UCSD-AML1 (cell line): ENCODE results near the gene LRRC27.
"Not testable (repeated sequence)": the region's sequence is repeated elsewhere in the genome, so short reads cannot be mapped to it uniquely, and the experiment has no call there.

Source experiments
- DNase-seq: peaks from one replicate; lab custom pipeline; 2025; ENCODE audit not compliant: unreplicated experiment; lab: John Stamatoyannopoulos, UW

LRRC27 gene

GRCh38 chr10:132372516-132373095 is 40.6 kb downstream of the LRRC27 start:
- no peak for DNase-seq

GRCh38 chr10:132373241-132373955 is 41.4 kb downstream of the LRRC27 start:
- DNase-seq: no peak

DNA sequence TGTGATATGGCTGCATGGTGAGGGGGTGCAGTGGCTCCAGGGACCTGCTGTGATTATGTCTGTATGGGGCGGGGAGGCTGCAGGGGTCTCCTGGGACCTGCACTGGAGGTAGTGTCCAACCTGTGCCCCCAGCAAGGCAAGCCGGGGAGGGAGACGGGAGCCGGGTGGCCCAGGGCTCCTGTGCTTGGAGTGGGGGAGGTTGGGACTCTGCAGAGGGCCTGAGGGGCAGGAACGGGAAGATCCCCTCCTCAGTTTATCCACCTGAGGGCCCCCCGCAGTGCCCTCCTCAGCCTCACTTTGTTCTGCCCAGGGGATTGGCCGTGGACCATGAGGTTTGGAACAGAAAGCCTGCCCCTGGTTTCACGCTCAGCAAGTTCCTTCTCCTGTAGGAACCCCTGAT is 42.2 kb downstream of the LRRC27 start:
- no peak for DNase-seq

DNA sequence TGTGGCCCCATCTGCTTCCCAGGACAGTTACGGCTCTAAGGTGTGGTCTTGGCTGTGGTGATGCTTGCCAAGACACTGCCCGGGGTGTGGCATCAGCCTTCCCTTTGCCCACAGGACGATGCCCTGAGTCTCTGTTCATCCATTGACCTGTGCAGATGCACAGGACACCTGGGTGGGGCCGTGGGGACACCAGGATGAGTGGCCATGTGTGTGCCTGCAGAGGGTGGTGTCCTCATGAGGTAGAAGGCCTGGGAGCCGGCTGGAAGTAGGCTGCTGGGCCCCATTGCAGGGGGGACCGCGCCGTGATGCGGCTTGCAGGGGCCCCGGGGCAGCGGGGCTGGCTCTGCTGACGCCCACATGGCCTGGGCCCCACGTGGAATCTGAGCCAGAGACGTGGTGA is 42.6 kb downstream of the LRRC27 start:
- DNase-seq: no peak

- DNase-seq: no peak
Measured at GRCh38 chr10:132375116-132375794, 43.3 kb downstream of the LRRC27 start.

DNA sequence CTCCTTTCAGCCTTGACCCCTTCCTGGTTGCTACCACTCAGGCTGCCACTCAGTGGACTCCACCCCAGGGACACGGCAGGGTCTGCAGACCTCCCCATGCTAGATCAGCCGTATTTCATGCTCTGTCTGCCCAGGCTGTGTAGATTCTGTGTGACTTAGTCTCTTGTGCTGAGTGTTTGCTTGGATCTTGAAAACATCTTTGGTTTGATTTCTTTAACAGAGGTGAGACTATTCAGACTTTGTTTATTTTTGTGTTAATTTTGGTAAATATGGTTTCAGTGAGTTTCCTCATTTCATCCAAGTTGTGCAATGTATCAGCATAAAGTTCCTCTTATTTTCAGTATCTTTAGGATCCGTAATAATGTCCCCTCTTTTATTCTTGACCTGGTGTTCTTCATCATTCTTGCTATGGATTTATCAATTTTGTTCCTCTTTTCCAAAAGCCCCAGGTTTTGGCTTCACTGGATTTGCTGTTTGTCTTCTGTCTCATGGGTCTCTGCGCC is 43.9 kb downstream of the LRRC27 start:
- DNase-seq: no peak

DNA sequence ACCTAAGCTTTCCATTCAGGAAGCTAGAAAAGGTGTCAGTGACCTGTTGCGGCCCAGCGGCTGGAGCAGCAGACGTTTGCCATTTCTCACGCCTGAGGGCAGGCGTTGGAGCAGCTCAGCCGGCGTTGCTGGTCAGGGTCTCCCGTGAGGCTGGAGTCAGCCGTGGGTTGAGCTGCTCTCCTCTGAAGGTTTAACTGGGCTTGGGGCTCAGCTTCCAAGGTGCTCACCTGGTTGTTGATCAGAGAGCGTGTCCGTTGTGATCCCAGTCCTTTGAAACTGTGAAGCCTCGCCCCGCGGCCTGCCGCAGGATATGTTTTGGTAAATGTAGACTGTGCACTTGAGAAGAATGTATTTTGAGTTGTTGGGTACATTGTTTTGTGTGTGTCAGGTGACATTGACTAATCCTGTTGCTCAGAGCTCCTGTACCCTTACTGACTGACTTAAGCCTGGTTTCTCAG is 44.4 kb downstream of the LRRC27 start:
- DNase-seq: no peak

GRCh38 chr10:132377326-132377725 is 45.3 kb downstream of the LRRC27 start:
- DNase-seq: no peak

GRCh38 chr10:132379026-132379425 is 47.0 kb downstream of the LRRC27 start:
- DNase-seq: not testable (repeated sequence)

DNA sequence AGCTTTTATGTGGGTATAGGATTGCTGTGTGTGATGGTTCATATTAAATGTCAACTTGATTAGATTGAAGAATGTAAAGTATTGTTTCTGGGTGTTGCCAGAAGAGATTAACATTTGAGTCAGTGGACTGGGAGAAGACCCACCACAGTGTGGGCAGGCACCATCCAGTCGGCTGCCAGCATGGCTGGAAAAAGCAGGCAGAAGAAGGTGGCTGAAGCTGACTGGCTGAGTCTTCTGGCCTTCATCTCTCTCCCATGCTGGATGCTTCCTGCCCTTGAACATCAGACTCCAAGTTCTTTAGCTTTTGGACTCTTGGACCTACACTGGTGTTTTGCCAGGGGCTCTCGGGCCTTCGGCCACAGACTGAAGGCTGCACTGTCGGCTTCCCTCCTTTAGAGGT is 49.0 kb downstream of the LRRC27 start:
- not testable (repeated sequence) for DNase-seq

DNA sequence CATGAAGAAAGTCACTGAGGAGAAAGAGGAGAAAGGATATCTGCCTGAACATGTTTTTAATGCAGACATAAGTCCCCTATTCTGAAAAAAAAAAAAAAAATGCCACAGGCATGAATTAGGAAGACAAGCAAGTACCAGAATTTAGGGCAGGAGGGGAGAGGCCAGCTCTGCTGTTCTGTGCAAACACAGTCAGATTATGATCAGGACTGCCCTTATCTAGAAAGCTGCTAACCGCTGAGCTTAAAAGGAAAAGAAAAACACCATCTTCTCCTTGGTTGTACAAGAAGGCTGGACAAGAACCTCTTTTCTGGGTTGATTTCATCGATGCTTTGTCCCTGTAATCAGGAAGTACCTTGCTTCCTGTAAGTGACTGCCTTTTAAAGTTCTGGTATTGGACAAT is 49.7 kb downstream of the LRRC27 start:
- no peak for DNase-seq

DNA sequence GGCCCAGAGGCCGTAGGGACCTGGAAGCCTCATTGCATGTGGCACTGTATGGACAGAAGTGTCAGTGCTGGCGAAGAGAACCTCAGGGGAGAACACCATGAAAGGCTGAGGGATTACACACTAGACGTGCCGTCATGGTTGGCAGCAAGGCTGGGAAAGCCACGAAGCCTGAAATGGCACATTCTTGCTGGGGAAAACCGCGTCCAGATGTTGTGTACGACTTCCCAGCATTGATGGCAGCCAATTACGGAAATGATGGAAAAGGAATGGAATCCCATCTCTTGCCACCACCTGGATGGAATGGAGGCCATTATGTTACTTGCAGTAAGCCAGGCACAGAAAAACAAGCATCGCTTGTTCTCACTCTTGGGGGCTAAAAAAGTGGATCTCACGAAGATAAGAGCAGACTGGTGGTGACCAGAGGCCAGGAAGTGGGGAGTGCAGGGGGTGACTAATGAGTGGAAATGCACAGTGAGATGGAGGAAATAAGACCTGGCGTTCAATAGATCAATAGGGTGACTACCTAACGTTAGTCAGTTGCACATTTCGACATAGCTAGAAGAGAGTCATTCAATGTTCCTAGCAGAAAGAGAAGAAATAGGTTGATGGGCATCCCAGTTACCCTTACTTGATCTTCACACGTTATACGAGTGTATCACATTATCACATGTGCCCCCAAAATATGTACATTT is 50.4 kb downstream of the LRRC27 start:
- no peak for DNase-seq

- no peak for DNase-seq
Measured at GRCh38 chr10:132383101-132383500, 51.1 kb downstream of the LRRC27 start.

DNA sequence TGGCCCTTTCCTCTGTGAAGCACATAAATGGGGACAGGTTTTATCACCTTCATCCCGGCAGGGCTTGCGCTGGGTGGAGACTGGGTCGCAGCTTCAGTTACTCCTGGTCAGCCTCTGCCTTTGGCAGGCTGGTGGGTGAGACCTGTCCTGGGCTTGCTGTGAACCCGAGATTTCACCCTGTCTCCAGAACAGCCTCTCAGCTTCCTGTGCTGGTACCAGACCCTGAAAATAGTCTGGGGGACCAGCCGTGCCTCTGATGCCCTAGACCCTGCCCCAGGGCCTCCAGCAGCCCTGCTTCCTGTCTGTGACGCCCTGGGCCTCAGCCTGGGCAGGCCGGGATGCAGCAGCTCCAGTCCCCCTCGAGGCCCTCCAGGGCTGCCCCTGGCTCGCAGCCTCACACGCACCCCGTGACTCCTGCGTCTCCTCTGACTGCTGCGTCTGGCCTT is 51.8 kb downstream of the LRRC27 start:
- DNase-seq: no peak

DNA sequence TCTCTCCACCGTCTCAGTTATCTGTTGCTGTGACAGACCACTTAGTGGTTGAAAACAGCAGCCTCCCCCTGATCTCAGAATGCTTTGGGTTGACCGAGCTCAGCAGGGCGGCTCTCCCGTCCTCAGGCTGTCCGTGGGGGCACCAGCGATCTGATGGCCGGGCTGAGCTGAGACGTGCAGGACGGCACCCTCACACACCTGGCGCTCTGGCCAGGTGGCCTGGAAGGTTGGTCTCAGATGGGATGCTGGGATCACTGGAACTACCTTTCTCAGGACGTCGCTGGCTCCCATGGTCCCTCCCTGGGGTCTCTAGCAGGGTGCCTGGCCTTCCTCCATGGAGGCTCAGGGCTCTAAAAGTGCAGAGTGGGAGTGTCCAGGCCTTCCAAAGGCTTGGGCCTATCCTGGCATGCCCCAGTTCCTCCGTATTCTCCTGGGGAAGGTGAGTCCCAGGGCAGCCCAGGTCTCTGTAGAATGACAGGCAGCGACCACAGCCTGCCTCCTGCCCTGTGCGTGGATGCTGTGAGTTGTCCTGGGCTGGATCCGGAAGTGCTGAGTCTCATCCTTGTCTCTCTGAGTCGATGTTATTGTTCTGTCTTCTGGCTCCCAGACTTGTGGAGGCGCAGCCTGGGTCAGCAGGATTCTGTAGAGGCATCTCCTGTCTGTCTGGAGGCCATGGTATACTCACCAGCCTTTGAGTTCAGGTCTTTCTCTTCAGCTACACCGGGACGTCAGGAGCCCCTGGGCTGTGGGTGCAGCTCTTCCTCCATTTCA is 52.8 kb downstream of the LRRC27 start:
- DNase-seq: no peak

DNA sequence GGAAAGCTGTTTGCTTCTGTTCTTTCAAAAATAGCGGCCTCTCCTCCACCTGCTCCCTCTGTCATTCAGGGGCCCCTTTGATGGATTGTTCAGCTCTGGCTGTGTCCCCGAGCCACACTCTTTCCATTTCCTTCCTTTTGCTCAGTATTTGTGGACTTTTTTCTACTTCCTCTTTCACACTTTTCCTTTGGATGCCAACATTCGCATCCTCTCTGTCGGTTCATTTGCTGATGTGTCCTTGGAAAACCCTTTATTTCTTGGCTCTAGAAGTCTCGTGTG is 53.3 kb downstream of the LRRC27 start:
- no peak for DNase-seq

GRCh38 chr10:132385721-132386418 is 53.9 kb downstream of the LRRC27 start:
- DNase-seq: no peak

DNA sequence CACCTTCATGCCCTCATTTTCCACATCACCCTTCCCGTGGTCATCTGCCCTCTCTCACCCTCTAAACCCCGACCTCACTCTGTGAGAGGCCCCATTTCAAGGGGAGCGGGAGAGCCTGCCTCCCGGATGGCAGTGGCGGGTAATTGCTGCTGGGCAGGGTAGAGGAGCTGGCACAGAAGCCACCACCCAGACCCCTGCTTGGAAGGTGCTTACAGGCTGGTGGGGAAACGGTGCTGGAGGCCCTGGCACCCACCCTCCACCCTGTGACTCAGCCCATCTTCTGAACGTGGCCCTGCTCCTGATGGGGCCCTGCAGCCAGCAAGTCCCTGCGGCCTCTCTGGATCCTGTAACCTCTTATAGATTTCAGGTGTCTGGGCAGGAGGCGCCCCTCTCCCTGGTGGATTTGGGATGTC is 54.4 kb downstream of the LRRC27 start:
- DNase-seq: no peak

GRCh38 chr10:132386896-132387295 is 54.9 kb downstream of the LRRC27 start:
- DNase-seq: not testable (repeated sequence)

GRCh38 chr10:132387764-132388210 is 55.8 kb downstream of the LRRC27 start:
- peak; percentile 83 for DNase-seq
